GM12873 (cell line): ENCODE measurements around the gene RASA4B.
"Not testable (repeated sequence)": the region's sequence is repeated elsewhere in the genome, so short reads cannot be mapped to it uniquely, and the experiment has no call there.

Experiments
- TF ChIP-seq, protein P1 (sequence below): IDR thresholded peaks from 2 replicates; pipeline ENCODE4 v1.5.1; 2012; ENCODE audit warnings: low read depth, mild to moderate bottlenecking, moderate library complexity, low read length, control low read depth; ENCODE audit not compliant: insufficient read depth; ENCODE audit errors: missing control alignments

Gene RASA4B

DNA sequence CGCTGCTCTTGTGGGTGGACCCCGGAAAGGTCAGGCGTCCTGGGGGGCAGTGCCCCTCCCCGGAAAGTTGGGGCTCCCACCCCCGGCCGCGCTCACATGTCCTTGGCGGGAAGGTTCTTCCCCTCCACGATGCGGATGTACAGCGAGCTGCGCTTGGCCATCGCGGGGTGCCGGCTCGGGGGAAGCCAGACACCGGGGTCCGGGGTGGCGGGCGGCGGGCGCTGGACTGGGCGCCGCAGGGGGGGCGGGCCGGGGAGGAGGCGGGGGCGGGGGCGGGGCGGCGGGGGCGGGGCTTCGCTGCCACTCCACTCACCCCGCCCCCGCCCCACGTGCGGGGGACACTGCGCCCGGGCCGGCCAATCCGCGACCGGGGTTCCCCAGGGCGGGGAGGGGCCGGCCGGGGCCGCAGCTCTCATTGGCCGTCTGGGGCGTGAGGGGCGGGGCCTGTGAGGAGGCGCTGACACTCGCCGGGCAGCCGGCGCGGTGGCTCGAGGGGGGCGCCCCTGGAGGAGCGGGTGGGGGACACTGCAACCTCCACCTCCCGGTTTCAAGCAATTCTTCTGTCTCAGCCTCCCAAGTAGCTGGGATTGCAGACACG, at the start of gene RASA4B:
Gene RASA4B (minus strand): TSS at position 228 of the 598 bp plus-strand sequence. CDS start 67 bp downstream, at position 161.
- TF ChIP-seq, protein P1, sequence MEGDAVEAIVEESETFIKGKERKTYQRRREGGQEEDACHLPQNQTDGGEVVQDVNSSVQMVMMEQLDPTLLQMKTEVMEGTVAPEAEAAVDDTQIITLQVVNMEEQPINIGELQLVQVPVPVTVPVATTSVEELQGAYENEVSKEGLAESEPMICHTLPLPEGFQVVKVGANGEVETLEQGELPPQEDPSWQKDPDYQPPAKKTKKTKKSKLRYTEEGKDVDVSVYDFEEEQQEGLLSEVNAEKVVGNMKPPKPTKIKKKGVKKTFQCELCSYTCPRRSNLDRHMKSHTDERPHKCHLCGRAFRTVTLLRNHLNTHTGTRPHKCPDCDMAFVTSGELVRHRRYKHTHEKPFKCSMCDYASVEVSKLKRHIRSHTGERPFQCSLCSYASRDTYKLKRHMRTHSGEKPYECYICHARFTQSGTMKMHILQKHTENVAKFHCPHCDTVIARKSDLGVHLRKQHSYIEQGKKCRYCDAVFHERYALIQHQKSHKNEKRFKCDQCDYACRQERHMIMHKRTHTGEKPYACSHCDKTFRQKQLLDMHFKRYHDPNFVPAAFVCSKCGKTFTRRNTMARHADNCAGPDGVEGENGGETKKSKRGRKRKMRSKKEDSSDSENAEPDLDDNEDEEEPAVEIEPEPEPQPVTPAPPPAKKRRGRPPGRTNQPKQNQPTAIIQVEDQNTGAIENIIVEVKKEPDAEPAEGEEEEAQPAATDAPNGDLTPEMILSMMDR, result not testable (repeated sequence)

- TF ChIP-seq, protein P1, result not testable (repeated sequence)
These were observed 33.3 kb upstream of the RASA4B start, which contains the start of gene SPDYE2 for GRCh38 chr7:102550808-102551422. Gene SPDYE2 (plus strand): TSS chr7:102551226. CDS start chr7:102553256, 2,030 bp downstream.

GRCh38 chr7:102543596-102543995, 26.0 kb upstream of the RASA4B start, which contains the start of gene UPK3BL2:
Gene UPK3BL2 (minus strand): TSS chr7:102543696. CDS start chr7:102543636, 60 bp downstream.
- TF ChIP-seq, protein P1, result not testable (repeated sequence)

GRCh38 chr7:102479982-102480637, 37.5 kb downstream of the RASA4B start:
- TF ChIP-seq, protein P1, result peak; percentile 48

DNA sequence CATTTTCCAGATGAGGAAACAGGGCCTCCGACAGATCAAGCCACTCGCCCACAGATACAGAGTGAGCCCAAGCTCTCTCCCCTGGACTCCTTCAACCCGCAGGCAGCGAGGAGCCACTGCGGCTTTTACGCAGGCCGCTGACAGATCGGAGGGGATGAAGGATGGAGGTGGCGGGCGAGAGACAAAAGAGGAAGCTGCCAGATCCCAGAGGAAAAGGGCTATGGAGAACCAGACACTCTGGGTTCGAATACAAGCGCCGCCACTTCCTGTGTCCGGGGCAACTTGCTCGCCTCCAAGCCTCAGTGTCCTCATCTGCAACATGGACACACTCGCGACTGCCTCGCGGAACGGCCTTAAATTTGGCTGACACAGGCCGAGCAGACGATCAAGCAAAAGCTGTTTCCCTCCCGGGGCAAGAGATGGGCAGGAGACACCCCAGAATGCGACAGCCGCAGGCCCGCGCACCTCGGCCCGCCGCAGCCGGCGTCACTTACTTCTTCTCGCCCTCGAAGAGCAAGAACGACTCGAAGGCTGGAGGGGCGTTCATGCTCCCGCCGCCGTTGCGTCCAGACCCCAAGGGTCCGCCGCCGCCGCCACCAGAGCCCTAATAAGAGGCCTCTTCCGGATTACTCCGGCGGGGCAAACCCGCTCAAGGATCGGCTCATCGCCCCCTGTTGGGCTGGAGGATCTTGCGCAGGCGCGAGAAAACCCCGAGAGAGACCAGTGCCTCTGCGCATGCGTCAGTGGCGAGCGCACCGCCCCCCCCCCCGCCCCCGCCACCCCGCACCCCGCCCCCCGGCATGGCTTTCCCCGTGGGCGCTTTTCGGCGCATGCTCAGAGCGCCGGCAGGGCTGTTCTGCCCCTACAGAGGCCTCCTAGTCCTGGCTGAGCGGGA, 39.0 kb downstream of the RASA4B start, which contains the start of gene POLR2J:
Gene POLR2J (minus strand): TSS at position 609 of the 895 bp plus-strand sequence. CDS start 62 bp downstream, at position 547.
- TF ChIP-seq, protein P1, result peak; percentile 26

DNA sequence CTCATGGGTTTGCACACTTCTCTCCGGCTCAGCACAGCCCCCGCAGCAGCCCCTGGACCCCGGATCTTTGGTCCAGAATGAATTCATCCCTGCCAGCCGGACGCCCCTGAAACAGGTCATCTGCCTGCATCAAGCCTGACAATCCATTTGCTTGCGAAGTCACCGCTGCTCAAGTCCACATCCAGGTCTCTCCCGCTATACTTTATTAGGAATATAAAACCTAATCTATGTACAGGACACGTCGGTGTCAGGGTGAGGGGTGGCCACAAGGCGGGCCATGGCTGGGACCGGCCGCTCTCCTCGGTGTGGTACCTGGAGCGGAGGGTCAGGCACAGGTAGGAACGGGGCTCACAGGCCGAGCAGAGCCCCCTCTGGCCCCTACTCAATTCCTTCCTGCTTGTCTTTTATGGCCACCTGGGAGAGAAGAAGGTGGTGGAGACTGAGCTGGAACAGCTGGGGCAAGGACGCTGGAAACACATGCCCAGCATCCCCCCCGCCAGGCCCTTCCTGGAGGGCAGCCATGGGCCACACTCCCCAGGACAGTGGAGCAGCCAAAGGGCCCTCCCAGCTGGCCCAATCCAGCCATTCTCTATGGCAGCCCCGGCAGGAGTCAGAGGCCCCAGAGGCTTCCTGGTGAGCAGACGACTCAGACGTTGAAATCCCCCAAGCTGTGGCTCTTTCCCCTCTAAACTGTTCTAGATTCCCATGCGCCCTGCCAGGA, 44.1 kb downstream of the RASA4B start:
- TF ChIP-seq, protein P1, result no peak
